Stimulated activated CD8-positive, alpha-beta memory T cell treated with anti-CD3 and anti-CD28 coated beads, Interleukin-12 subunit alpha, Interleukin-12 subunit beta, amount 100 ng/mL, for 24 hours (primary cell): Measurements from ENCODE around the gene ELOA.
"Not testable (repeated sequence)": the region's sequence is repeated elsewhere in the genome, so short reads cannot be mapped to it uniquely, and the experiment has no call there.

Experiments used
- DNase-seq: peaks from one replicate; pipeline ENCODE4 v3.0.0-alpha.2; 2020; ENCODE audit errors: extremely low read depth

Gene ELOA

DNA sequence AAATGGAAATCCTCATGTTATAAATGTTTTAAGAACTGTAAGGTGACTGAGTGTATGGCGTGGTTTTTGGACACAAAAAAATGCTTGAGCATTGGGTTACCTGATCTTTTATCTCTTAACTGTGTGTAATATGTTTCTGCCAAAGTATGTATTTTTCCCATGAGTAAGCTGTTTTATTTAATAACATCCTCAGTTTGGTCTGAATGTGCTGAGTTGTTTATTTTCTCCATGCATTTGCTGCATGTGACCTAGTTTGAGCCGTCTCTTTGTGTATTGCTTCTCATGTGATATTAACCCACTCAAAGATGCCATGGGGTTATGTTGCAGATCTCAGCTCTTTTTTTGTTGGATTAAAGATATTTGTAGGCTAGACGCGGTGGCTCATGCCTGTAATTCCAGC is 41.6 kb downstream of the ELOA start:
- DNase-seq = no peak

DNA sequence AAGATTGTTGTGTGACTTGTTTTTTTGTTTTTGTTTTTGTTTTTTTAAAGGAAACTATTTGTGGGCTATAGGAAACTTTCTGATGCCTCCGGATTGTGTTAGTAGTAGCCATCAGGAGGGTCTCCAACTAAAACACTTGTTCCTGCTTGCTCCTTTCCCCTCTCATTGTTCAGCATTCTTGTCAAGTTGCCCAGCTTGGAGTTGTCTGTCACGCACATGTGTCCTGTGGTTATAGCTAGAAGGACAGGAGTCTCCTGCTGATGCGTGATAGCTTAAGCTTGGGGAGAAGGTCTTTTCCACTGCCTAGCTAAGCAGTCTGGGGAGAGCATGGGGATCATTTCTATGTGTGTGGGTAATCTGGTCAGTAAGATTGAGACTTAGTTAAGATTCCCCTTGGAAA is 44.4 kb downstream of the ELOA start:
- no peak for DNase-seq

- no peak for DNase-seq
Observed at GRCh38 chr1:23788695-23789094, 45.4 kb downstream of the ELOA start.

DNA sequence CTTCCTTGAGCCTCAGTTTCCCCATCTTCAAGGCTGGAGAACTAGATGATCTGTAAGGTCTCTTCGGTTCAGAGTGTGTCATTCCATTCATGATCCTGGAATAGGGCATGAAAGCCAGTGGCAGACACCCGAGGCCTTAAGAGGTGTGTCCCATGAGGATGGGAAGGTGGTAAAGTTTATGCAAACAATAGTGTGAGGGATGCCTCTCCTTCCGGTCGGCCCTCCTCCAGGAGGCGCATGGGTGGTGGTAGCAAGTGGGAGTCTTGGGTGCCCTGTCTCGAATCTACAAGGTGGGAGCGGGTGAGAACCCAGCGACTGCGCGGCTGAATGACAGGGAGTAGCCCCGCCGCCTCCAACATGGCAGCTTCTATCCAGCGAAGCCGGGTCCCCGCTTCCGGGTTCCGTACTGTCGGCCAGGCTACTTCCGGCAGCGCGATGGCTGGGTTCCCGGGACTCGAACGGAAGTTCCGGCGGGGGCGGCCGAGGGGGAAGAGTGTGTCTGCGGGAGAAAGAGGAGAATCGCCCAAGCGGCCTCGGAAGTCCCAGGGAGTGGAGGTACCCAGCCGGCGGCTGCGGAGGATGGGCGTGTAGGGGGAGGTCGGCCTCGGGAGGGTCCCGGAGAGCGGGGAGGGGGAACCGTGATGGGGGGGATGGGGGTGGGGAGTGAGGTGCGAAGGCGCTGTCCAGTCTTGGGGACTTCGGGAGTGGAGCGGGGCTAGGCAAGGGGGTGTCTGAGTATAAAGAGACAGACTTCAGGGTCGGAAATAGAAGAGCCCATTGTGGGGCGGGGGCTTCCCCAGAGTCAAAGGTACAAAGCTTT is 47.6 kb downstream of the ELOA start, which contains the start of gene LYPLA2:
LYPLA2 (plus strand) TSS at position 450 of the 820 bp plus-strand sequence. CDS start 1,538 bp downstream, outside the sequence.
- DNase-seq = peak; percentile 77

- DNase-seq = no peak
Observed at GRCh38 chr1:23791516-23792047, 48.3 kb downstream of the ELOA start.

DNA sequence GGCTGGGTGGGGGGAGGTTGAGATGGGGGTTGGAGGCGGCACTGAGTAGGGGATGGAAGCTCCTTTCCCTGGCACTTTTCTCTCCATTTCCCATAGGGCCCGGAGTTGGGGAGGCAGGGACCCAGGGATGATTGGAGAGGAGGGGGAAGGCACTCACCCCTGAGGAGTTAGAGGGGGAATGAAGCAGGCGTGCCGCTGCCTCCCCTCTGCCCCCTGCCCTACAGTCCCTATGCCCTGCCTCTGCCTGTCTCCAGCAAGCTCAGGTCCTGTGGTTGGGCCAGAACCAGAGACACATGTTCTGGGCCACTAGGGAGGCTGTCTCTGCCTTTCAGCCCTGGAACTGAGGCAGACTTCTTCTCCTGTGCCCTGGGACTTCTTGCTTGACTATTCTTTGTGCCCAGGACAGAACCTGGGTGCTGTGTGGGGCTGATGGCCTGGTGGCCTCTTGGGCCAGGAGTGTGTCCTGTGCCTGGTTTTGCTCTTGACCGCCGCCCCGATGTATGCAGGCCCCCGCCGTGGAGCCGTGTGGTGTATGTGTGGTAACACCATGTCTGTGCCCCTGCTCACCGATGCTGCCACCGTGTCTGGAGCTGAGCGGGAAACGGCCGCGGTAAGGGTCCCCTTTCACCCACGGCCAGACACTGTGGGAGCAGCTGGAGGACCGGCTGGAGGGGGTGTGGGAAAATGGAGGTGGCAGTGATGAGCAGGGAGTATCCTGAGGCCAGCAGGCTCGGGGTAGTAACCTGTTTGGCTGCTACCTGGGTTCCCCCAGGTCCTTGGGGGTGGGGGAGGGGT is 49.1 kb downstream of the ELOA start:
- no peak for DNase-seq

DNA sequence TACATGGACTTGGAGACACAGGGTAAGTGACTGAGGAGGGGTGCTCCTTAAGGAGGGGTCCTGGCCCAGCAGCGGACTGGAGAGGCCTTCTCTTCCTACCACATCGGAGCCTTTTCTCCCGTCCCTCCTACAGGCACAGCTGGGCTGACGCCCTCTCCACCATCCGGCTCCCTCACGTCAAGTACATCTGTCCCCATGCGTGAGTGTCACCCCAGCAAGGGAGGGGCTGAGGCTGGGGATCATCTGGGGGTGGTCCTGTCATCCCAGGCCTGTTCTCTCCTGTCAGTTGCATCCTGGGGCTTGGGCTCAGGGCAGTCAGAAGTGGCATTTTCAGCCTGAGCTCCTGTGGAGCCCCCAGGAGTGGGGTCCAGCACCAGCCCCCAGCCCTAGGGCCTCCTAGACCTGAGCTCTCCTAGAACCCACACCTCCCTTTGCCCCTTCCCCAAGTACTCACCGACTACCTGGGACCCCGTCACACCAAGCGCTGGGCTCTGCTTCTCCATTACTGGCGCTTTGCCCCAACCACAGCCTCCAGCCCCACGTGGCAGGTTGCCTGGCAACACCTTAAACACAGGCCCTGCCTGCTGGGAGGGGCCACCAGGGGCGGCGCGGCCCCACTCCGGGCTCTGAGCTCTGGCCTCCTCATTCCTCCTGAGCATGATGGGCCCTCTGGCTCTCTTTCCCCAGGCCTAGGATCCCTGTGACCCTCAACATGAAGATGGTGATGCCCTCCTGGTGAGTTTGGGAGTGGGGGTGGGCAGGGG is 49.9 kb downstream of the ELOA start:
- no peak for DNase-seq

DNA sequence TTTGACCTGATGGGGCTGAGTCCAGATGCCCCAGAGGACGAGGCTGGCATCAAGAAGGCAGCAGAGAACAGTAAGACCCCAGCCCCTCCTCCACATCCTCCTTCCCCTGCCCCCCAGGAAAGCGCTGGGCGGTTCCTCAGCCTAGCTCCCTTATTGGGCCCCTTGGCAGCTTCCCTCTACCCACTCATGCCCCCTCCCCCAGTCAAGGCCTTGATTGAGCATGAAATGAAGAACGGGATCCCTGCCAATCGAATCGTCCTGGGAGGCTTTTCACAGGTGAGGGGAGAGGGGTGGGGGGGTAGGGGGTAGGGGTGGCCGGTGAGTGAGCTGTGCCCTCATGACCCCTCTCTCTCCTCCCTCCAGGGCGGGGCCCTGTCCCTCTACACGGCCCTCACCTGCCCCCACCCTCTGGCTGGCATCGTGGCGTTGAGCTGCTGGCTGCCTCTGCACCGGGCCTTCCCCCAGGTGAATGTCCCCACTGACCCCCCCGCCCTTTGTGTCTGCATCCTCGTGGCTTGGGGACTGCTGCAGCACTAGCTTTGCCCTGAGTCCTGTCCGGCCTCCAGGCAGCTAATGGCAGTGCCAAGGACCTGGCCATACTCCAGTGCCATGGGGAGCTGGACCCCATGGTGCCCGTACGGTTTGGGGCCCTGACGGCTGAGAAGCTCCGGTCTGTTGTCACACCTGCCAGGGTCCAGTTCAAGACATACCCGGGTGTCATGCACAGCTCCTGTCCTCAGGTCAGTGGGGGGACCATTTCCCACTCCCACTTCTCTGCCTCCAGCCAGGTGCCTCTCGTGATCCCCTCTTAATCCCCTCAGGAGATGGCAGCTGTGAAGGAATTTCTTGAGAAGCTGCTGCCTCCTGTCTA is 50.8 kb downstream of the ELOA start:
- no peak for DNase-seq

GRCh38 chr1:23794732-23795182 is 51.5 kb downstream of the ELOA start:
- DNase-seq = not testable (repeated sequence)

- DNase-seq = no peak
Observed at GRCh38 chr1:23795676-23796465, 52.6 kb downstream of the ELOA start.

DNA sequence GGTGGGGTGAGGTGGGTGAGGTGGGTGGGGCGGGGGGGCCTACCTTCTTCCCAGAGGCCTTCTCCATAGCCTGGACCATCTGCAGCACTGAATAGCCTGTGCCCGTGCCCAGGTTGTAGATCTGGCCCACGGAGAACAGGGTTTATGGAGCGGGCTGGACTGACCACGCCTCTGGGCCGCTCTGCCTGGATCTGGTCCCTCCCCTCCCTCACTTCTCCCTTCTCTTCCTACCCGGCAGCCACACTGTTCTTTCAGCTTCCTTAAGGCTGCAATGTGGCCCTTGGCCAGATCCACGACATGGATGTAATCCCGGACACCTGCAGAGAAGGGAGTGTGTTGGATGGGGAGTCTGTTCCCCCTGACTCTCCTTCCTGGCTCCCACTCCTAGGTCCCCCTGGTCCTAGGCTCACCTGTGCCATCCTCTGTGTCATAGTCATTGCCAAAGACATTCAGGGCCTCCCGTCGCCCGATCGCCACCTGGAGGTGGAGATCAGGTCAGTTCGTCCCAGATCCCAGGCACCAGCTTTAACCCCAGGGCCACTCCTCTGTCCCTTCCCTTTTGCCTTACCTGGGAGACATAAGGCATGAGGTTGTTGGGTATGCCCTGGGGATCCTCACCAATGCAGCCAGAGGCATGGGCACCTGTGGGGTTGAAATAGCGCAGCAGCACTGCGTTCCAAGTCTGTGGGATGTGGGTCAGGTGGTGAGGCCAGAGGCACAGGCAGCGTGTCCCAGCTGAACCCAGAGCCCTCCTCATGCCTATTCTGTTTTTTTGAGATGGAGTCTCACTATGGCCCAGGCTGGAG is 53.4 kb downstream of the ELOA start:
- DNase-seq = no peak

DNA sequence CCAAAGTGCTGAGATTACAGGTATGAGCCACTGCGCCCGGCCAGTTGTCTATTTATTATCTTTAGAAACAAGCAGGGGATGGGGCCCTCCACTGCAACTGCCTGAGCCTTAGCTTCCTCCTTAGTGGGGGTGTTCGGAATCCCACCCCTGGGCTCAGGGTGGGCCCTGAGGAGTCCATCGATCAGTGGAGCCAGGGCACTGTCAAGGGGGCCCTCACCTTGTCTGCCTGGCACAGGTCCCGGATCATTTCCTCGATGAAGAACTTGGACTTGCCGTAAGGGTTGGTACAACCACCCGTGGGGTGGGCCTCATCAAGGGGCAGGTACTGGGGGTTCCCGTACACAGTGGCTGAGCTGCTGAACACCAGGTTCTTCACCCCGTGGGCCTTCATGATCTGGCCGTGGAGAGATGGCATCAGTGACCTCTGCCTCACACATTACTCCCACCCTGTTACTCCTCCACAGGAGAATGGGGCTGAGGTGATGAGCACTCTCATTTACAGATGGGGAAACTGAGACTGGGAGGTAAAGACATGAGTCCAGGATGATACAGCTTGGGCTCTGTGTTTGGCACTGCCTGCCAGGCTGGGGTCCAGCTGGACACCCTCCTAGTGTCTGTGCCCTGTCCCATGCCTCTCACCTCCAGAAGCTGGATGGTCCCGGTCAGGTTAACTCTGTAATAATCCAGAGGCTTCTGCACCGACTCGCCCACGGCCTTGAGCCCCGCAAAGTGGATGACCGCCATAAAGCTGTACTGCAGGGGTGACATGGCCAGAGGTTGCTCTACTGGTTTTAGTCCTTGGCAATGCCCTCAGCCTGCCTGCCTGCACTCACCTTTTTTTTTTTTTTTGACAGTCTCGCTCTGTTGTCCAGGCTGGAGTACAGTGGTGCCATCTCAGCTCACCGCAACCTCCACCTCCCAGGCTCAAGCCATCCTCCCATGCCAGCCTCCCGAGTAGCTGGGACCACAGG is 54.5 kb downstream of the ELOA start:
- DNase-seq = no peak

- DNase-seq = no peak
Observed at GRCh38 chr1:23798662-23799142, 55.4 kb downstream of the ELOA start.

DNA sequence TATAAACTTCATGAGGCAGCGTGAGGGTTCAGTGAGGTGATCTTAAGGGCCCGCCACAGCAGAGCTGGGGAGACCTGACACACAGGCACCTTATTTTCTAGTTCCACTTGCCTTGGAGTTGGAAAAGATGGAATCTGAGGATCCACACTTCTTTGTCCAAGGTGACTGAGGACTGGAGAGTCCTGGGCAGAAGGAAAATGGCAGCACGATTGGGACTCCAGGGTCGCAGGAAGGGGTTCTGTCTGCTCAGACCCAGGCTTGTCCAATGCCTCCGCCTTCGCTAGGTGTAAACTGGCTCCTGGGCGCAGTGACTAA is 55.9 kb downstream of the ELOA start:
- DNase-seq = no peak

GRCh38 chr1:23799570-23800399 is 56.5 kb downstream of the ELOA start:
- no peak for DNase-seq

- DNase-seq = peak; percentile 98
Observed at GRCh38 chr1:23800400-23801337, 57.4 kb downstream of the ELOA start, which contains the start of gene GALE. GALE (minus strand) TSS chr1:23800754; CDS start chr1:23799007, 1,747 bp downstream.
